Lower leg skin (tissue), 4 donors: ENCODE measurements around the gene APBA1. TPM values are rescaled to one million over a fixed set of nuclear protein-coding genes. Genes with fewer than 3 reads are reported as not detected.

ENCODE experiments used
- DNase-seq, 2 donors: peaks; one replicate each; pipeline ENCODE4 v3.0.0-alpha.2; 2019; ENCODE audit warnings: low spot score in 2 of 2
- H3K4me3 ChIP-seq: fragments of 200-600 bp; sonication (generic); 2 replicates; pipeline ENCODE4 v1.5.1; 2017; ENCODE audit warnings: mild to moderate bottlenecking, low read depth; ENCODE audit not compliant: poor library complexity, severe bottlenecking
- POLR2A ChIP-seq, 2 donors: fragments of 450-650 bp; IDR thresholded peaks; one replicate each; pipeline ENCODE4 v1.6.1; 2016 to 2017; ENCODE audit warnings: antibody characterized with exemption in 2 of 2, mild to moderate bottlenecking in 1 of 2, moderate library complexity in 1 of 2
- WGBS, 2 donors: methylation state at CpG; one replicate each; pipeline ENCODE4 v1.1.5; 2018; 5-methylcytosine and 5-hydroxymethylcytosine counted together
- intact Hi-C: fragments of 100-400 bp; cut with DNase I; formaldehyde crosslinking; loops from one replicate; pipeline ENCODE4 v1.15.0; 2023; ENCODE audit warnings: low total_unique reads
- total RNA-seq, 4 donors: library from RNA; depleted of rRNA; stranded (reverse); fragments of >200 nt; gene quantifications; one replicate each; pipeline ENCODE4 v1.1.0, GENCODE V29; 2016
- TF ChIP-seq, protein P1 (sequence below), 3 donors: fragments of 450-650 bp; IDR thresholded peaks; one replicate each; pipeline ENCODE4 v1.5.1; 2016; ENCODE audit warnings: antibody characterized with exemption in 3 of 3, mild to moderate bottlenecking in 3 of 3, moderate library complexity in 2 of 3

APBA1 gene
- total RNA-seq, 4 donors from 2014 or later, result 4.9 to 12.7 (median 8.7) TPM

DNA sequence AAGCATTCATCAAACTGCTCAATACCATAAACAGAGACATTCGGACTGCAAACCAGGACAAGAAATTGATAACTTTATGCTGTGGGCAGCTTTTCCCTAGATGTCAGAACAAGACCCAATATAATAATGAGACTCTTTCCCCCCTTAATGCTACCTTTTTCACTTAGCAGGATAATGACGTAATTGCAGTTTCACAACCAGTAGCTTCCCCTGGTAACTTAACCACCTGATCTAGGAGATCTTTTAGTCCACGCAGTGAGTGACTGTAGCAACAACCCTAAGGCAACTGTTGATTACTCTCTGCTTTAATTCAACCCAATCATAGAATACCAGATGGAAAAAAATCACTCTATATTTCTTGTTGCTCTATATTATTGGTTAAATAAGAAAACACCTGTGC lies 56.3 kb downstream of the APBA1 start:
- 84 to 91% methylated on average over 3 of the region's 3 CpGs for WGBS, 2 donors
- TF ChIP-seq, protein P1, sequence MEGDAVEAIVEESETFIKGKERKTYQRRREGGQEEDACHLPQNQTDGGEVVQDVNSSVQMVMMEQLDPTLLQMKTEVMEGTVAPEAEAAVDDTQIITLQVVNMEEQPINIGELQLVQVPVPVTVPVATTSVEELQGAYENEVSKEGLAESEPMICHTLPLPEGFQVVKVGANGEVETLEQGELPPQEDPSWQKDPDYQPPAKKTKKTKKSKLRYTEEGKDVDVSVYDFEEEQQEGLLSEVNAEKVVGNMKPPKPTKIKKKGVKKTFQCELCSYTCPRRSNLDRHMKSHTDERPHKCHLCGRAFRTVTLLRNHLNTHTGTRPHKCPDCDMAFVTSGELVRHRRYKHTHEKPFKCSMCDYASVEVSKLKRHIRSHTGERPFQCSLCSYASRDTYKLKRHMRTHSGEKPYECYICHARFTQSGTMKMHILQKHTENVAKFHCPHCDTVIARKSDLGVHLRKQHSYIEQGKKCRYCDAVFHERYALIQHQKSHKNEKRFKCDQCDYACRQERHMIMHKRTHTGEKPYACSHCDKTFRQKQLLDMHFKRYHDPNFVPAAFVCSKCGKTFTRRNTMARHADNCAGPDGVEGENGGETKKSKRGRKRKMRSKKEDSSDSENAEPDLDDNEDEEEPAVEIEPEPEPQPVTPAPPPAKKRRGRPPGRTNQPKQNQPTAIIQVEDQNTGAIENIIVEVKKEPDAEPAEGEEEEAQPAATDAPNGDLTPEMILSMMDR (IDR thresholded peaks at IDR 0.05), result no peak
- no peak for TF ChIP-seq POLR2A (IDR thresholded peaks at IDR 0.05)
- DNase-seq, result no peak
- intact Hi-C loops, result no loop called here
- no peak overlapping the region for H3K4me3 ChIP-seq

DNA sequence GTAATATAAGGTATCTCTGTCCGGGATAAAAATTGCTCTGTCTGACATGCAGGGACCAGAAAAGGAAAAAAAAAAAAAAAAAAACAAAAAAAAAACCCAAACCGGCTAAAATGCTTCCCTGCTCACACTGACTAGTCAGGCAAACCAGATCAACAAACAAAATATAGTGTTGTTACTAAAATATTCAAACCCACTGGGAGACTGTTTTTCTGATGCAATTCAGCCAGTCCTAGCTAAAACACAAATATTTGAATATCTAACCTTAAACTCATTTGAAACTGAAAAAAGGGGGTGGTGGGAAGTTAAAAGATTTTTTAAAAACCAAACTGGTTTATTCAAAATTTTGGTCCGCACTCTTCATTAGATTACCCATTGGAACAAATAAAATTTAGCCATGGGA lies 61.0 kb downstream of the APBA1 start:
- no peak for DNase-seq
- WGBS, 2 donors, result 72 to 76% methylated on average over 3 of the region's 3 CpGs
- TF ChIP-seq POLR2A (IDR thresholded peaks at IDR 0.05), result no peak
- TF ChIP-seq, protein P1 (IDR thresholded peaks at IDR 0.05), result no peak
- H3K4me3 ChIP-seq, result no peak overlapping the region
- intact Hi-C loops, result no loop called here

DNA sequence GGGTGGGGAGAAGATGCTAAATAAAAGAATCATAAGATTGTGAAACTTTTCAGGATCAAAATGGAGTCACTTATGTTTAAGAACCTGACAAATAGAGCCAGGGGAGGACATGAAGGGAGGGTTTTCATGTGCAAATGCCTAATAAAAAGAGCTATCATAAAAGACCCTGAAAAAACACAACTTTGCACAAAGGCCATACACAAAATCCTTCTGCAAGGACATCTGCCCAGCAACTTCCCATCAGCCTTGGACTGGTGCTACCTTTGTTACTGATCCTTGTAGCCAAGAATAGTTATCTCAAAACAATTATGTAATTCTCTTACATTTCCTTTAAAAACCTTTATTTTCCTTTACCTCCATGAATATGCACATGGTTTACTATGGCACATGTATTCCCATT lies 63.0 kb downstream of the APBA1 start:
- no peak for DNase-seq
- intact Hi-C loops, result no loop called here
- no peak for TF ChIP-seq POLR2A (IDR thresholded peaks at IDR 0.05)
- TF ChIP-seq, protein P1 (IDR thresholded peaks at IDR 0.05), result no peak
- H3K4me3 ChIP-seq, result no peak overlapping the region

DNA sequence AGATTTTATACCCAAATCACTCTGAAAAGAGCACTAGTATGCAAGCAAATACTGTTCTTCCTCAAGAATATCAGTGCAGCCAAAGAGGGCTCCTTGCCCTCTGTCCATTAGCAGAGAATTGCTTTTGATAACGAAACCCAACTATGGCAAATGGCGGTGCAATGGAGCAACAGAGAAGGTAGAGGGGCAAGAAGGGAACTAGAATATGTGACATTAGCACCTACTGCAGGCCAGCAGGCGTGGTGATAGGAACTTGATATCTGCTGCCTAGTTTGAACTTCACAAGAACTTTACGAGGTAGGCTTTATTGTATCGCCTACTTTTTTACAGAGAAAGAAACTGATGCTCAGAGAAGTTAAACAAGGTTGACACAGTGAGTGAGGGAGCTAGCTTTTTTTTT lies 66.1 kb downstream of the APBA1 start:
- WGBS, 2 donors, result 98% methylated on average over 5 of the region's 5 CpGs
- intact Hi-C loops, result no loop called here
- TF ChIP-seq POLR2A (IDR thresholded peaks at IDR 0.05), result no peak
- TF ChIP-seq, protein P1 (IDR thresholded peaks at IDR 0.05), result no peak
- no peak overlapping the region for H3K4me3 ChIP-seq
- no peak for DNase-seq

DNA sequence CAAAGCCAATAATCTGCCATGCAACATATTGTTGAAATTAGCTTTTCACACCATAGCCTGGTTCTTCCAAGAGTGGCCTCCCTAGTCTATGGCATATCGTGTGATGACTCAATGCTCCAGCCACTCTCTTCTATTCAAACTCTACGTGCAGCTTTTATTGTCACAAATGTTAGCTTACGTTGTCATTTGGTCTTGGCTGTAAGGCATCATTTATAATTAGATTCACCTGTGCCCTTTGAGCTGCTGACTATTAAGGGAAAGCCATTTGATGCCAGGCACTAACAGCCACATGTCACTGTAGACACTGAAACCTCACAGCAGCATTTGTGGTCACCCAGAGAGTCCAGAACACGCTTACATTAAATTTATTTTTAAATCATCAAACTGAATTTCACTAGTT lies 66.8 kb downstream of the APBA1 start:
- 49 to 57% methylated on average over 4 of the region's 4 CpGs for WGBS, 2 donors
- no peak for TF ChIP-seq POLR2A (IDR thresholded peaks at IDR 0.05)
- TF ChIP-seq, protein P1 (IDR thresholded peaks at IDR 0.05), result no peak
- DNase-seq, result no peak
- H3K4me3 ChIP-seq, result no peak overlapping the region
- intact Hi-C loops, result no loop called here

DNA sequence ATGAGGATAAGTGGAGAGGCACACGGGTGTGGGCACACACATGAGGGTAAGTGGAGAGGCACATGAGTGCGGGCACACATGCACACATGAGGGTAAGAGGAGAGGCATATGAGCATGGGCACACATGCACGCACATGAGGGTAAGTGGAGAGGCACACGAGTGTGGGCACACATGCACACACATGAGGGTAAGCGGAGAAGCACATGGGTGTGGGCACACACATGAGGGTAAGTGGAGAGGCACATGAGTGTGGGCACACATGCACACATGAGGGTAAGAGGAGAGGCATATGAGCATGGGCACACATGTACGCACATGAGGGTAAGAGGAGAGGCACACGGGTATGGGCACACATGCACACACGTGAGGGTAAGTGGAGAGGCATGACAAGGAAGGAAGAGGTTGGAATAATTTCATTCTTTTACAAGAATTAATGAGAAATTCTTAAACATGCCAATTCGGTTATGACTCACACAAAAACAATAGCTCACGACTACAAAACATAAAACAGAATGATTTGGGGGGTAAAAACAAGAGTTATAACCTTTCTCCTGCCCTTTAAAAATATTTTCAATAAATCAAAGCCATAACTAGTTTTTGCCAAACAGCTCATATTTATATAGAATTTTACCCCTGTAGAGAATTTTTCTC lies 67.5 kb downstream of the APBA1 start:
- intact Hi-C loops, result no loop called here
- H3K4me3 ChIP-seq, result no peak overlapping the region
- 76 to 78% methylated on average over 10 of the region's 10 CpGs for whole genome bisulfite sequencing, 2 donors
- DNase-seq, result no peak
- no peak for TF ChIP-seq POLR2A (IDR thresholded peaks at IDR 0.05)
- TF ChIP-seq, protein P1 (IDR thresholded peaks at IDR 0.05), result no peak
